Activated CD8-positive, alpha-beta memory T cell treated with anti-CD3 and anti-CD28 coated beads, Interleukin-2, amount 50 U/mL, for 48 hours (primary cell): ENCODE results near the gene RNF113B.

Experiments used
- DNase-seq: peaks from one replicate; pipeline ENCODE4 v3.0.0-alpha.2; 2020

Gene RNF113B

GRCh38 chr13:98176777-98177608 lies at the start of gene RNF113B:
Gene RNF113B (minus strand): TSS chr13:98177269. CDS start chr13:98177236, 33 bp downstream.
- DNase-seq, result no peak

- DNase-seq, result no peak
Observed at GRCh38 chr13:98226496-98226895, 49.4 kb upstream of the RNF113B start.

- DNase-seq, result no peak
Observed at GRCh38 chr13:98225036-98225940, 48.2 kb upstream of the RNF113B start.

GRCh38 chr13:98224557-98224956 lies 47.5 kb upstream of the RNF113B start:
- no peak for DNase-seq

GRCh38 chr13:98223741-98224140 lies 46.7 kb upstream of the RNF113B start:
- no peak for DNase-seq

GRCh38 chr13:98222816-98223215 lies 45.7 kb upstream of the RNF113B start:
- no peak for DNase-seq

- no peak for DNase-seq
Observed at GRCh38 chr13:98222081-98222554, 45.0 kb upstream of the RNF113B start.

GRCh38 chr13:98221234-98221633 lies 44.2 kb upstream of the RNF113B start:
- no peak for DNase-seq

- no peak for DNase-seq
Observed at GRCh38 chr13:98220271-98220791, 43.3 kb upstream of the RNF113B start.

GRCh38 chr13:98219685-98220084 lies 42.6 kb upstream of the RNF113B start:
- no peak for DNase-seq

- DNase-seq, result no peak
Observed at GRCh38 chr13:98217597-98217996, 40.5 kb upstream of the RNF113B start.

- DNase-seq, result no peak
Observed at GRCh38 chr13:98216711-98217285, 39.7 kb upstream of the RNF113B start.

GRCh38 chr13:98216135-98216565 lies 39.1 kb upstream of the RNF113B start:
- DNase-seq, result no peak

GRCh38 chr13:98215508-98215907 lies 38.4 kb upstream of the RNF113B start:
- DNase-seq, result no peak

GRCh38 chr13:98214707-98215106 lies 37.6 kb upstream of the RNF113B start:
- no peak for DNase-seq

GRCh38 chr13:98214008-98214643 lies 37.1 kb upstream of the RNF113B start:
- DNase-seq, result no peak

- no peak for DNase-seq
Observed at GRCh38 chr13:98213354-98213753, 36.3 kb upstream of the RNF113B start.

GRCh38 chr13:98212763-98213162 lies 35.7 kb upstream of the RNF113B start:
- DNase-seq, result no peak

- no peak for DNase-seq
Observed at GRCh38 chr13:98208606-98209005, 31.5 kb upstream of the RNF113B start.

- no peak for DNase-seq
Observed at GRCh38 chr13:98207416-98207815, 30.3 kb upstream of the RNF113B start.

GRCh38 chr13:98206946-98207345 lies 29.9 kb upstream of the RNF113B start:
- DNase-seq, result no peak

- no peak for DNase-seq
Observed at GRCh38 chr13:98204546-98204945, 27.5 kb upstream of the RNF113B start.
